Midbrain (tissue), 1 donor: ENCODE data around the gene HIVEP3.

ENCODE experiments used
- DNase-seq: peaks from one replicate; lab custom pipeline; 2025; lab: John Stamatoyannopoulos, UW

HIVEP3 gene

GRCh38 chr1:41495210-41495948, 423.3 kb downstream of the HIVEP3 start:
- DNase-seq: peak; percentile 36

- no peak for DNase-seq
Observed at GRCh38 chr1:41494351-41495209, 424.1 kb downstream of the HIVEP3 start.

GRCh38 chr1:41493626-41494350, 424.9 kb downstream of the HIVEP3 start:
- DNase-seq: no peak

GRCh38 chr1:41493117-41493536, 425.6 kb downstream of the HIVEP3 start:
- no peak for DNase-seq

GRCh38 chr1:41492341-41492848, 426.3 kb downstream of the HIVEP3 start:
- DNase-seq: no peak

GRCh38 chr1:41490911-41491310, 427.8 kb downstream of the HIVEP3 start:
- DNase-seq: no peak

- DNase-seq: no peak
Observed at GRCh38 chr1:41489561-41489960, 429.2 kb downstream of the HIVEP3 start.

GRCh38 chr1:41488040-41488951, 430.4 kb downstream of the HIVEP3 start:
- no peak for DNase-seq

GRCh38 chr1:41487126-41488039, 431.3 kb downstream of the HIVEP3 start:
- no peak for DNase-seq

- no peak for DNase-seq
Observed at GRCh38 chr1:41486371-41487125, 432.2 kb downstream of the HIVEP3 start.

GRCh38 chr1:41486053-41486370, 432.7 kb downstream of the HIVEP3 start:
- DNase-seq: no peak

- no peak for DNase-seq
Observed at GRCh38 chr1:41485605-41486004, 433.1 kb downstream of the HIVEP3 start.

GRCh38 chr1:41484402-41485241, 434.1 kb downstream of the HIVEP3 start, which contains the start of gene EDN2:
TSS of gene EDN2 (minus strand) at chr1:41484683. CDS start at chr1:41484601, 82 bp downstream.
- no peak for DNase-seq

- no peak for DNase-seq
Observed at GRCh38 chr1:41483960-41484401, 434.7 kb downstream of the HIVEP3 start.

- DNase-seq: no peak
Observed at GRCh38 chr1:41483001-41483850, 435.5 kb downstream of the HIVEP3 start.

GRCh38 chr1:41482001-41482765, 436.5 kb downstream of the HIVEP3 start:
- no peak for DNase-seq
